Medulla oblongata (tissue), 1 donor: ENCODE results near the gene RBFOX2.
A peak's percentile ranks its signal among the peaks of the same experiment; 100 is the strongest.
"Not testable (repeated sequence)": the region's sequence is repeated elsewhere in the genome, so short reads cannot be mapped to it uniquely, and the experiment has no call there.

Experiments used
- DNase-seq: peaks from one replicate; pipeline ENCODE4 v3.0.0-alpha.2; 2015; ENCODE audit errors: extremely low spot score

RBFOX2 gene

DNA sequence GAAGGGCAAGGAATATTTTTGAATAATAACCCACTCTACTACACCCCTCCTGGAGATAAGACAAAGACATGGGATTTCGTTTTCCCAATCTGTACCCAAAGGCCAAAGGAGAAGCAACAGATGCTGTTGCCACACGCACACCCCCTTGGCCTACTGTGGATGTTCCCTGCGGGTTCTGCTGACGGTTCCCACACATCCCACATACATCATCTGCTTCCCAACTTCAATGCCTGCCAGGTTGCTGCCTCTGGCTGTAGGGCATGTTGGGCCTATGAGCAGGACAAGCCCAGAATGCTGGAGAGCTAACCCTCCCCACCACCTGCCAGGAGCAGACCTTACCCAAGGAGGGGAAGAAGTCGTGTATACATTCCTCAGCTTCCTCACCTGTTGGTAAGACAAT is 13.6 kb upstream of the RBFOX2 start:
- DNase-seq = no peak

DNA sequence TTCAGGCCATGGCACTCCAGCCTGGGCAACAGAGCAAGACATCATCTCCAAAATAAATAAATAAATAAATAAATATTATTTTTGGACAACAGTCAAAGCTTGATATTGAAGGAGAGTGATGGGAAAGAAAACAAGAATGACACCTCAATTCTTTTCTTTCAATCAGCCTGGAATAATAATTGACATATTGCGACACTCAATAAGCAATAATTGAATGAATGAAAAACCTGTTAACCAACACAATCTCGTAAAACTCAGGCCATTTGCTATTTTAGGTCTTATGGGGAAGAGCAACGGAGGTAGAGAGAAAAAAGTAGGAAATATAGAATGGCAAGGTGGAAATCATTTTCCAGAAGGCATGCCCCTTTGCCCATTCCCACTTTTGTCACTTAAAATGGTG is 10.5 kb upstream of the RBFOX2 start:
- DNase-seq = no peak

GRCh38 chr22:36037102-36037758 is 8.6 kb upstream of the RBFOX2 start:
- DNase-seq = no peak

DNA sequence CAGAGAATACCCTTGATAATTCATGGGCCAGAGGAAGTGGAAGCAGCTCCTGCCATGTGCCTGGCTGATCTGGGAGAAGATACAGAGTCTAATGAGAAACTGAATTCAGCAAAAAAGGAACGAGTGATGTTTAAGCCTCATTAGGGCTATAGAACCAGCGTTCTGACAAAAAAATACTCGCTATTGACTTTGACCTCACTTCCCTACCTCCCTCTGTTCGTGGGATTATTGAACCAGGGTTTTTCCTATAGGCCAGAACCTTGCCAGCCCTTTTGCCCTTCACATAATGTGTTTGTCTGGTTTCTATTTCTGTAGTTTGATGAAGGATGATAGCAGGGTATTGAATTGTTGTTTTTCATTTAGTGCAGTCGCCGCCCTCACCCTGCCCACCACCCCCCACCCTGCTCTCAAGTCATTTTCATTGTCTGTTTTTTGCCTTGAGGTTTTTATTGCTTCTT is 7.6 kb upstream of the RBFOX2 start:
- no peak for DNase-seq

- no peak for DNase-seq
Observed at GRCh38 chr22:36032611-36033010, 4.0 kb upstream of the RBFOX2 start.

DNA sequence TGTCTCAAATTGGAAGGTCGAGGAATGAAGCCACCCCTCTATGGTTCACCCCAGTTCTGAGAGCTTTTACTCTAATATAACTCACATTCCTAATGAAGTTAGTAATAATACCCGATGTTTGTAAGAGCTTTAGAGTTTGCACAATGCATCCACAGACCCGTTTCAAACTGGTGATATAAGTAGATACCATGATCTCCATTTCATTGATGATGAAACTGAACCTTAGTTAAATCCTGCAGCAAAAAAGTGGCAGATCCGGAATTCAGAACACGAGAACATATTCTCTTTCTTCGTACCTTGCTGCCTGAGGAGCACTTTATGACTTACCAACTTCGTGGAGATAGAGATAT is 757 bp upstream of the RBFOX2 start:
- DNase-seq = no peak

DNA sequence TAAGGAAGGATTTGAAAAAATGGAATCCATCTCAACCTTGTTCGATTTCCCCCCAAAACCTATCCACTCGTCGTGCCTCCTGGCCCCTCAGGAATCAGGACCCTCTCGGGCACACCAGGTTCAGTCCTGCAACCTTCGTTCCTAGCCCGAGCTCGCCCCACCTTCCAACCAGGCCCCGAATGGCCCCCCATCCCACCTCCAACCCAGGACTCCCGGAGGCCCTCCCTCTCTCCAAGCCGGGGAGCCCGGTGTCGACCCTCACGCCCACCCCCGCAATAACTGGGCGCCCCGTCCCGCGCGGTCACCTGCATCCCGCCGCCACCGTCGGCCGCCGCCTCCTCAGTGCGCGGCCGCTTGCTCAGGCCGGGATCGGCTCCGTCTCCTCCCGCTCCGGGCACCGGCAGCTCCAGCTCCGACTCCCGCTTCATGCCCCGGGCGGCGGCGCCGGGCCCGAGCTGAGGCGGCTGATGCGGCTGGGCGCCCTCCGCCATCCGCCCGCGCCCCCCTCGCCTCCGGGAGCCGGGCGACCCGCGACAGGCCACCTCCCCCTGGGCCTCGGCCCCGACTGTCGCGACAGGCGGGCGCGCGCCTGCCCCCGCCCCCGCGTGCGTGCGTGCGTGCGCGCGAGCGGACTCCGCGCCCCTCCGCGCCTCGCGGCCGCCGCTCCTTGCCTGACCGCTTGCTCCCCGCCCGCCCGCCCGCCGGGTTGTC is 534 bp downstream of the RBFOX2 start:
- peak; percentile 18 for DNase-seq

DNA sequence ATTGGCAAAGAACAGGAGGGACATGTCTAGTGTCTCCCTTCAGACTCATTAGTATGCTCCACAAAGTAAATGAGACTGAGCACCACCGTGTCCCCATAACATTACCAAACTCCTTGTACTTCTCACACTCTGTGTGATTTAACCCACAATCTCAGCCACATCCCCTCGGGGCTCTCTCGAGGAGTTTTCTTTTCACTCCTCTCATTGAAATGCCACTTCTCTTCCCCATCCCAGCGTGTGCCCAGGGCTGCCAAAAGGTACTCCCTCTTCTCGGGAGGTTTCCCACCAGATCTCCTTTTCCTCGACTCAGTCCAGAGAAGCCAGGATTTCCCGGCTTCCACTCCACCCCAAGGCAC is 1.1 kb downstream of the RBFOX2 start:
- peak; percentile 32 for DNase-seq

GRCh38 chr22:36026741-36027140 is 1.9 kb downstream of the RBFOX2 start:
- DNase-seq = peak; percentile 45

- DNase-seq = no peak
Observed at GRCh38 chr22:36022697-36023096, 5.9 kb downstream of the RBFOX2 start.

- DNase-seq = no peak
Observed at GRCh38 chr22:36022162-36022561, 6.5 kb downstream of the RBFOX2 start.

GRCh38 chr22:36021606-36022153 is 6.9 kb downstream of the RBFOX2 start:
- no peak for DNase-seq

DNA sequence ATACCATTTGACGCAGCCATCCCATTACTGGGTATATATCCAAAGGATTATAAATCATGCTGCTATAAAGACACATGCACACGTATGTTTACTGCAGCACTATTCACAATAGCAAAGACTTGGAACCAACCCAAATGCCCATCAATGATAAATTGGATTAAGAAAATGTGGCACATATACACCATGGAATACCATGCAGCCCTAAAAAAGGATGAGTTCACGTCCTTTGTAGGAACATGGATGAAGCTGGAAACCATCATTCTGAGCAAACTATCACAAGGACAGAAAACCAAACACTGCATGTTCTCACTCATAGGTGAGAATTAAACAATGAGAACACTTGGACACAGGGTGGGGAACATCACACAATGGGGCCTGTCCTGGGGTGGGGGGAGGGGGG is 7.8 kb downstream of the RBFOX2 start:
- DNase-seq = not testable (repeated sequence)

DNA sequence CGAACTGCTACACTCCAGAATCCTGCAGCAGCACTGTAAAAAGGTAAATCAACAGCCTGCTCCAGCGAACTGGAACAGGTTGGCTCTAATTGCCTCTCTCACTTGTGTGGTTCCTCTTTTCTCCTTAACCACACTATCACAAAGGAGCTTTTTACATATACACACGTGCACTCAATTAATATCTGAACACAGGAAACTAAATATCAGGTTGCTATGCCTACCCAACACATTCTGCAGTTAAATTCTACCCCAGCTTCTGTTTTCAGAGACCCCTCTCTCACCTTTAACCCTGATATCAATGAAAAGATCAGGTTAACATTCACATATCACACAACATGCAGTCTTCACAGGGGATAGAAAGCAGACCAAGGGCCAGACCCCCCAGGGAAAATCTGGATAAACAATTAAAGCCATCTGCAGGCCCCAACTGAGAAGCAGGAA is 11.0 kb downstream of the RBFOX2 start:
- DNase-seq = no peak

GRCh38 chr22:36016684-36017083 is 11.9 kb downstream of the RBFOX2 start:
- no peak for DNase-seq

GRCh38 chr22:36015811-36016529 is 12.7 kb downstream of the RBFOX2 start:
- DNase-seq = no peak

- no peak for DNase-seq
Observed at GRCh38 chr22:36015155-36015810, 13.3 kb downstream of the RBFOX2 start.

DNA sequence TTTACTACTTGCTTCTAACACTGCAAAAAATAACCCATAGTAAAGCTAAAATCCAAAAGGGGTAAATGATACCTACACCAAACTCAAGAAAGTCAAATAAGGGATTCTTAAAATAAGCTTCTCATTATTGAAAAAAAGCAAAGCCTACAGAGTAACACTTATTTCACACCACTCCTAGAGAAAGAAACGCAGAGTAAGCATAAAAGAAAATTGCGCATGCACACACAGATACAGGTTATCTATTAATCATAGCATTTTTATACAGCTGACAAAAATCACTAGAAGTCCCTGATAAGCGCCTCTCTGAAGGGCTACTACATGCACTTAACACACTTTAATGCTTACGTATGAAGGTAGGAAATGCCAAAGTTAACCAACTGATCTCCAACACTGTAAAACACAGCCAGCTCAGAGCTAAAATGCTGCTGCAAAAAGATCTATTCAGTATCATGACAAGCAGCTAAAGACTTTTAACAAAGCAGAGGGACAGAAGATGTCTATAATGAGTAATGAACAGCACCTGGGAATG is 14.0 kb downstream of the RBFOX2 start:
- DNase-seq = no peak

DNA sequence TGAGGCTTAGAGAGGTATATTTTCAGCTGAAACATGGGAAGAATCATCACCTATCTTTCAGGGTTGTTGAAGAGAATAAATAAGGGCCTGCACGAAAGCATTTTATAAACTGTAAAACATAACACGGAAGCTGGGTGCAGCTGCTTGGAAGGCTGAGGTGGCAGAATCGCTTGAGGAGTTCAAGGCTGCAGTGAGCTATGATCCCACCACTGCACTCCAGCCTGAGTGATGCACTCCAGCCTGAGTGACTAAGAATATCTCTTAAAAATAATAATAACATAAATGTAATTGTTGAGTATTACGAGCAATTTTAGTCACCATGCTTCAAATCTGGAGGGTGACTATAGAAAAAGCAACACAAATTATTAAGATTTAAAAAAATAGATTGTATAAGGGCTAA is 16.3 kb downstream of the RBFOX2 start:
- no peak for DNase-seq

DNA sequence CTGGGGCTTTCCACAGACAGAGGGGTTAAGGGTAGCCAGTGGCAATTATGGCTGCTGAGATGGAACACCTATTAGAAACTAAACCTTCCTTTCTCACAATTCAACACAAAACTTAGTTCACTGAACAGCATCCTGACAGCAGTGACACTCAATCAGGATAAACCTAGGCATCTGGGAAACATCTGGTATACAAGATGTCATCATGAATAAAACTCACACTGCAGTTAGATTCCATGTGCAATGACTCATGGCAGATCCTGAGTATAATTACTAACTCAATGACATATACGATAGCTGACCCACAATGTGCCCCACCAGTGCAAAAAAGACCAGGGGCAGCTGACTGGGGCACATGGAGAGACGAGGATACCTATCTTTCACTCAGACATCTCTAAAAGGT is 17.7 kb downstream of the RBFOX2 start:
- no peak for DNase-seq

DNA sequence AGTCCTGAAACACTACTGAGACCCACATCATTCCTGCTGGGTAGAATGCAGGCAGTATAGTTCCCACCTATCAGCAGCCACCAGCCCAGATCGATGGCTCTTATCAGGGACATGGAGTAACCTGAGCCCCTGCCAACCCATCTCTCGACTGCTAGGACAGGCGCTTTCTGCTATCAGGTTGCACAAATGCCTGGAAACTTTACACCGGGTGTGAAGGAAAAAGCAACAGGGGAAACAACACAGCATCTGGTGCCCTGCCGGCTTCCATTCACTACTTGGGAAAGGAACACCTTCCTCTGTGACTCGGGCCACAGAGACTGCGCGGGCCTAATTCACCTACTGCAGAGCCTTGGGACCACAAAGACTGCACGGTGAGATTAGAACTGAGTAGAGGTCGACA is 18.5 kb downstream of the RBFOX2 start:
- DNase-seq = no peak

GRCh38 chr22:36009085-36009484 is 19.5 kb downstream of the RBFOX2 start:
- no peak for DNase-seq
